ENCODE data around the gene KLHL2. TPM values are rescaled to one million over a fixed set of nuclear protein-coding genes. Genes with fewer than 3 reads are reported as not detected.

Gene KLHL2
- total RNA-seq, 1 experiment from 2014 or later = 23.7 TPM

GRCh38 chr4:165207016-165207430 is 338 bp upstream of the KLHL2 start:
- Histone ChIP-seq H3K4me3 (ENCODE audit: low read depth, low read length, poor library complexity, severe bottlenecking) (peak overlapping the region; percentile 89), H3K36me3 (ENCODE audit: insufficient read depth, low read length, poor library complexity, severe bottlenecking) (no peaks in the 10 kb centered on the region), H3K27me3 (replicated peaks; ENCODE audit: insufficient read depth, low read depth, low read length, poor library complexity) (no peaks in the 10 kb centered on the region), H3K27ac (ENCODE audit: low read depth, low read length, poor library complexity, severe bottlenecking) (peak overlapping the region; percentile 52), H3K4me1 (ENCODE audit: insufficient read depth, low read length, poor library complexity, severe bottlenecking) (peaks cover 19% of the 10 kb centered on the region), H3K9me3 (ENCODE audit: low read depth, low read length, poor library complexity, severe bottlenecking) (no peaks in the 10 kb centered on the region)
- POLR2A ChIA-PET (ENCODE audit: low non-redundant PET) = no interaction called here
- CTCF ChIA-PET = no interaction called here
- TF ChIP-seq CTCF (conservative IDR thresholded peaks at IDR 0.05; ENCODE audit: low read depth, low read length) (no peak), EZH2 (IDR thresholded peaks at IDR 0.05; ENCODE audit: borderline replicate concordance, low read depth, low read length, poor library complexity, severe bottlenecking) (no peak)
- intact Hi-C loops (cut with micrococcal nuclease; ENCODE audit: unreplicated experiment) = no loop called here
- BruUV-seq (replicated peaks) = no TSS peak
- no peak for DNase-seq (ENCODE audit: low spot score)

- H3K27ac ChIP-seq (ENCODE audit: low read depth, low read length, poor library complexity, severe bottlenecking) = peak overlapping the region; percentile 76
- H3K4me3 ChIP-seq (ENCODE audit: low read depth, low read length, poor library complexity, severe bottlenecking) = peak overlapping the region; percentile 89
- CTCF ChIA-PET = no interaction called here
- H3K9me3 ChIP-seq (ENCODE audit: low read depth, low read length, poor library complexity, severe bottlenecking) = no peaks in the 10 kb centered on the region
- POLR2A ChIA-PET (ENCODE audit: low non-redundant PET) = no interaction called here
- H3K4me1 ChIP-seq (ENCODE audit: insufficient read depth, low read length, poor library complexity, severe bottlenecking) = peaks cover 19% of the 10 kb centered on the region
- no peaks in the 10 kb centered on the region for H3K27me3 ChIP-seq (replicated peaks; ENCODE audit: insufficient read depth, low read depth, low read length, poor library complexity)
- no TSS peak for BruUV-seq (replicated peaks)
- no peak for TF ChIP-seq CTCF (conservative IDR thresholded peaks at IDR 0.05; ENCODE audit: low read depth, low read length)
- TF ChIP-seq EZH2 (IDR thresholded peaks at IDR 0.05; ENCODE audit: borderline replicate concordance, low read depth, low read length, poor library complexity, severe bottlenecking) = no peak
- H3K36me3 ChIP-seq (ENCODE audit: insufficient read depth, low read length, poor library complexity, severe bottlenecking) = no peaks in the 10 kb centered on the region
- intact Hi-C loops (cut with micrococcal nuclease; ENCODE audit: unreplicated experiment) = loop anchor here (1.0 kb wide), 1 partner anchor 119 kb away; the partner anchor contains the start of gene MSMO1
- peak; percentile 34 for DNase-seq (ENCODE audit: low spot score)
Observed at GRCh38 chr4:165208221-165208652, 876 bp downstream of the KLHL2 start.

- H3K27ac ChIP-seq (ENCODE audit: low read depth, low read length, poor library complexity, severe bottlenecking) = no peak overlapping the region
- peak; percentile 21 for DNase-seq (ENCODE audit: low spot score)
- peaks cover 19% of the 10 kb centered on the region for H3K4me1 ChIP-seq (ENCODE audit: insufficient read depth, low read length, poor library complexity, severe bottlenecking)
- TF ChIP-seq EZH2 (IDR thresholded peaks at IDR 0.05; ENCODE audit: borderline replicate concordance, low read depth, low read length, poor library complexity, severe bottlenecking) (no peak), CTCF (conservative IDR thresholded peaks at IDR 0.05; ENCODE audit: low read depth, low read length) (no peak)
- H3K4me3 ChIP-seq (ENCODE audit: low read depth, low read length, poor library complexity, severe bottlenecking) = peak overlapping the region; percentile 89
- POLR2A ChIA-PET (ENCODE audit: low non-redundant PET) = no interaction called here
- intact Hi-C loops (cut with micrococcal nuclease; ENCODE audit: unreplicated experiment) = loop anchor here (1.0 kb wide), 1 partner anchor 118 kb away; the partner anchor contains the start of gene MSMO1
- H3K36me3 ChIP-seq (ENCODE audit: insufficient read depth, low read length, poor library complexity, severe bottlenecking) = no peaks in the 10 kb centered on the region
- CTCF ChIA-PET = no interaction called here
- no peaks in the 10 kb centered on the region for H3K9me3 ChIP-seq (ENCODE audit: low read depth, low read length, poor library complexity, severe bottlenecking)
- no peaks in the 10 kb centered on the region for H3K27me3 ChIP-seq (replicated peaks; ENCODE audit: insufficient read depth, low read depth, low read length, poor library complexity)
- no TSS peak for BruUV-seq (replicated peaks)
Observed at GRCh38 chr4:165208741-165209388, 1.5 kb downstream of the KLHL2 start.
